ENCODE measurements around the gene SCN5A. TPM values are rescaled to one million over a fixed set of nuclear protein-coding genes. Genes with fewer than 3 reads are reported as not detected.

SCN5A gene
- polyA plus RNA-seq, 1 donor from 2014 or later = not detected

DNA sequence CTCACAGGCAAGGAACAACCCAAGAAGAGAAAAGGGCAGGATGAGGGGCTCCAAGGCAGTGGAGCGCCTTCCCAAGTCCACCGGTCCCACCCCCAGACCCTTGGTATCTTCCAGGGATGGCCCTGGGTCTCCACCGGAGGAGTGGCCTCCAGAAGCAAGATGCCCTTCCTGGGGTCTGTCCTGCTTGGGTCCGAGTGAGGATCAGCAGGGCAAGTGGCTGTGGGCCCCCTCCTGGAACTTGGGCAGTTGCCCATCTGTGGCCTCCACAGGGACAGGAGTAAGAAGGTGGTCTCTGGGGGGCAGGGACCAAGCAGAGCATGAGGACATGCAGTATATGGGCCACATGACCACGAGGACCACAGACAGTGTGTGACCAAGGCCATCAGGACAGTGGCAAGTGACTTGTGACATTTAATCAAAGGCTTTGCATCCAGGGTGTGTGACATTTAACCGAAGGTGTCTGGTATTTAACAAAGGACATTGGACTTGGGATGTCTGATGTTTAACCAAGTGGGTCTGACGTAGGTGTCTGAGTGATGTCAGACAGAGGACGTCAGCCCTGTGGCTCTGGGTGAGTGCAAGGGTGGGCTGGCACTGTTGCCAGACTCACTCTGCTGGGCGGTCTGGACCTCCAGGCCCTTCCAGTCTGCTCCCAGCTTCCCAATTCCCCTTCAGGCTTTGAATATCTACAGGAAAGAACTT lies 34.7 kb downstream of the SCN5A start (continued):
- no peak for TF ChIP-seq REST (IDR thresholded peaks at IDR 0.05; ENCODE audit: borderline replicate concordance)

GRCh38 chr3:38614091-38614490 lies 35.4 kb downstream of the SCN5A start:
- H3K36me3 ChIP-seq (ENCODE audit: insufficient read depth, low read length) = no peaks in the 10 kb centered on the region
- H3K27me3 ChIP-seq (ENCODE audit: insufficient read depth, low read depth, low read length) = no peaks in the 10 kb centered on the region
- no peaks in the 10 kb centered on the region for H3F3A ChIP-seq (ENCODE audit: insufficient read depth, low read length, poor library complexity, severe bottlenecking)
- TF ChIP-seq SMC3 (conservative IDR thresholded peaks at IDR 0.05; ENCODE audit: poor library complexity) = no peak
- no peak for TF ChIP-seq EP300 (conservative IDR thresholded peaks at IDR 0.05; ENCODE audit: poor library complexity, severe bottlenecking)
- no peak overlapping the region for H2AFZ ChIP-seq (ENCODE audit: low read depth, low read length)
- no peak overlapping the region for H3K27ac ChIP-seq (ENCODE audit: low read length)
- H3K9ac ChIP-seq (ENCODE audit: low read length) = no peak overlapping the region
- H3K4me2 ChIP-seq (ENCODE audit: low read length) = no peak overlapping the region
- no peaks in the 10 kb centered on the region for H3K9me3 ChIP-seq (ENCODE audit: low read length)
- no peak overlapping the region for H3K4me3 ChIP-seq (ENCODE audit: low read length)
- no peaks in the 10 kb centered on the region for H3K79me2 ChIP-seq (replicated peaks; ENCODE audit: insufficient read depth, low read length)
- no peaks in the 10 kb centered on the region for H3K9me2 ChIP-seq (ENCODE audit: insufficient read depth, low read length)
- no peaks in the 10 kb centered on the region for H4K20me1 ChIP-seq (ENCODE audit: insufficient read depth)

GRCh38 chr3:38613426-38613825 lies 36.1 kb downstream of the SCN5A start:
- H3K27ac ChIP-seq (ENCODE audit: low read length) = no peak overlapping the region
- H3K9me3 ChIP-seq (ENCODE audit: low read length) = no peaks in the 10 kb centered on the region
- no peaks in the 10 kb centered on the region for H3K36me3 ChIP-seq (ENCODE audit: insufficient read depth, low read length)
- no peaks in the 10 kb centered on the region for H4K20me1 ChIP-seq (ENCODE audit: insufficient read depth)
- H3K9ac ChIP-seq (ENCODE audit: low read length) = no peak overlapping the region
- H2AFZ ChIP-seq (ENCODE audit: low read depth, low read length) = no peak overlapping the region
- no peak overlapping the region for H3K4me2 ChIP-seq (ENCODE audit: low read length)
- H3K27me3 ChIP-seq (ENCODE audit: insufficient read depth, low read depth, low read length) = no peaks in the 10 kb centered on the region
- H3K9me2 ChIP-seq (ENCODE audit: insufficient read depth, low read length) = no peaks in the 10 kb centered on the region
- no peak for TF ChIP-seq EP300 (conservative IDR thresholded peaks at IDR 0.05; ENCODE audit: poor library complexity, severe bottlenecking)
- no peak for TF ChIP-seq SMC3 (conservative IDR thresholded peaks at IDR 0.05; ENCODE audit: poor library complexity)
- TF ChIP-seq POLR2AphosphoS5 (IDR thresholded peaks at IDR 0.05) = no peak
- TF ChIP-seq, protein P1, sequence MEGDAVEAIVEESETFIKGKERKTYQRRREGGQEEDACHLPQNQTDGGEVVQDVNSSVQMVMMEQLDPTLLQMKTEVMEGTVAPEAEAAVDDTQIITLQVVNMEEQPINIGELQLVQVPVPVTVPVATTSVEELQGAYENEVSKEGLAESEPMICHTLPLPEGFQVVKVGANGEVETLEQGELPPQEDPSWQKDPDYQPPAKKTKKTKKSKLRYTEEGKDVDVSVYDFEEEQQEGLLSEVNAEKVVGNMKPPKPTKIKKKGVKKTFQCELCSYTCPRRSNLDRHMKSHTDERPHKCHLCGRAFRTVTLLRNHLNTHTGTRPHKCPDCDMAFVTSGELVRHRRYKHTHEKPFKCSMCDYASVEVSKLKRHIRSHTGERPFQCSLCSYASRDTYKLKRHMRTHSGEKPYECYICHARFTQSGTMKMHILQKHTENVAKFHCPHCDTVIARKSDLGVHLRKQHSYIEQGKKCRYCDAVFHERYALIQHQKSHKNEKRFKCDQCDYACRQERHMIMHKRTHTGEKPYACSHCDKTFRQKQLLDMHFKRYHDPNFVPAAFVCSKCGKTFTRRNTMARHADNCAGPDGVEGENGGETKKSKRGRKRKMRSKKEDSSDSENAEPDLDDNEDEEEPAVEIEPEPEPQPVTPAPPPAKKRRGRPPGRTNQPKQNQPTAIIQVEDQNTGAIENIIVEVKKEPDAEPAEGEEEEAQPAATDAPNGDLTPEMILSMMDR (IDR thresholded peaks at IDR 0.05; ENCODE audit: poor library complexity, severe bottlenecking) = no peak
- TF ChIP-seq EZH2 (IDR thresholded peaks at IDR 0.05; ENCODE audit: borderline replicate concordance, insufficient read depth, low read length, poor library complexity, severe bottlenecking) = no peak
- TF ChIP-seq REST (IDR thresholded peaks at IDR 0.05; ENCODE audit: borderline replicate concordance) = no peak
- TF ChIP-seq MXI1 (conservative IDR thresholded peaks at IDR 0.05; ENCODE audit: poor library complexity, severe bottlenecking) = no peak
- TF ChIP-seq RAD21 (conservative IDR thresholded peaks at IDR 0.05) = no peak
- TF ChIP-seq TAF1 (IDR thresholded peaks at IDR 0.05; ENCODE audit: low read depth) = no peak
- no peak overlapping the region for H3K4me3 ChIP-seq (ENCODE audit: low read length)
- no peaks in the 10 kb centered on the region for H3K79me2 ChIP-seq (replicated peaks; ENCODE audit: insufficient read depth, low read length)
- no peaks in the 10 kb centered on the region for H3F3A ChIP-seq (ENCODE audit: insufficient read depth, low read length, poor library complexity, severe bottlenecking)

Data from neural cell (in vitro differentiated cells).